ENCODE measurements around the gene C6orf136. TPM values are rescaled to one million over a fixed set of nuclear protein-coding genes. Genes with fewer than 3 reads are reported as not detected.

The C6orf136 gene
- total RNA-seq, 1 experiment from 2014 or later: 34.8 TPM

- Histone ChIP-seq H3K4me2 (ENCODE audit: low read length) (peak overlapping the region; percentile 98), H3K79me2 (ENCODE audit: insufficient read depth, low read length) (peaks cover 35% of the 10 kb centered on the region), H4K20me1 (ENCODE audit: insufficient read depth) (no peaks in the 10 kb centered on the region), H3K9me2 (ENCODE audit: insufficient read depth) (no peaks in the 10 kb centered on the region), H3K27ac (ENCODE audit: low read depth, low read length) (peak overlapping the region; percentile 98), H3K9me3 (ENCODE audit: control insufficient read depth in 1 of 2, insufficient read depth in 1 of 2, low read depth in 1 of 2, low read length in 2 of 2) (no peaks in the 10 kb centered on the region), H3K4me3 (replicated peaks in 1 of 2; ENCODE audit: low read depth in 1 of 2, low read length in 2 of 2) (peak overlapping the region; percentile 87 to 98), H3K9ac (ENCODE audit: low read length) (peak overlapping the region; percentile 95), H3K4me1 (ENCODE audit: control insufficient read depth in 1 of 2, insufficient read depth in 2 of 2, low read length in 2 of 2) (peaks cover 54 to 78% of the 10 kb centered on the region in 2 experiments), H2AFZ (ENCODE audit: low read depth, low read length, poor library complexity, severe bottlenecking) (no peak overlapping the region), H3K27me3 (ENCODE audit: insufficient read depth, low read length) (no peaks in the 10 kb centered on the region), H3K36me3 (ENCODE audit: control insufficient read depth in 1 of 2, insufficient read depth in 2 of 2, low read length in 2 of 2) (no peaks in the 10 kb centered on the region)
- DNase-seq (ENCODE audit: low read depth, low spot score) (no peak), ATAC-seq (peak; percentile 13)
- POLR2A ChIA-PET: interaction anchor here (0.8 to 2.4 kb wide), 7 partner anchors 8 to 73 kb away, joined by 4 to 12 read pairs (median 5); partner anchors contain the start of gene MDC1
- TF ChIP-seq TCF7L2 (IDR thresholded peaks at IDR 0.05; ENCODE audit: borderline replicate concordance, extremely low read depth, insufficient read depth, insufficient read length) (no peak), FOSL1 (IDR thresholded peaks at IDR 0.05; ENCODE audit: low read depth) (no peak), CTCF (IDR thresholded peaks at IDR 0.05 in 2 of 3, conservative IDR thresholded peaks at IDR 0.05 in 1 of 3; ENCODE audit: borderline replicate concordance in 1 of 3, insufficient read depth in 1 of 3, low read depth in 2 of 3, low read length in 2 of 3) (peak in 1 of 3 experiments; percentile 14; a peak in 1 of 6 replicates)
- CTCF ChIA-PET: interaction anchor here (1.6 kb wide), 2 partner anchors 9 to 34 kb away, joined by 6 to 10 read pairs; no protein-coding TSS in a partner anchor
- intact Hi-C loops (cut with micrococcal nuclease): loop anchor here (2.0 kb wide), 1 partner anchor 33 kb away; the partner anchor contains the start of gene TUBB
- TSS peak; percentile 67 for BruUV-seq (replicated peaks)
- RAD21 ChIA-PET (ENCODE audit: low non-redundant PET in 1 of 2, low total read pairs in 2 of 2, uncharacterized antibody in 2 of 2, unreplicated experiment in 2 of 2): interaction anchor here in 1 of 2 experiments (1.0 kb wide), 1 partner anchor 43 kb away, joined by 5 read pairs; no protein-coding TSS in a partner anchor
Measured at GRCh38 chr6:30687659-30688431, 40.9 kb downstream of the C6orf136 start.

DNA sequence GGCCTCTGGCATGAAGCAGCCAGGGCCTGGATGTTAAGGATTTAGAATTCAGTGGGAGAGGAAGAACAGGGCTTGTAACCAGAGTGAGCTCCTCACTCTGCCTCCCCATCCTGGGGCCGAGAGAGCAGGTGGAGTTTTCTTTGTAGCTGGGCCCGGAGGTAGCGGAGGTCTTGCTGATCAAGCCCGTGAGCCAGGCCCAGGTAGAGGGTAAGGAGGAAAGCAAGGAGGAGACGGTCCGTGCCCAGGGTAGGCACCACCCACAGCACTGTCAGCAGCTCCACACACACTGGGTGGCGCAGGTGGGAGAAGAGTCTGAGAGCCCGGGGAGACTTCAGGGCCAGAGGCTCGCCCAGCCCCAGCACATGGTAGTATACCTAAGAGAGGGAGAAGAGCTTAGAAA is 41.6 kb downstream of the C6orf136 start:
- Histone ChIP-seq H3K4me2 (ENCODE audit: low read length) (peak overlapping the region; percentile 98), H3K4me3 (replicated peaks in 1 of 2; ENCODE audit: low read depth in 1 of 2, low read length in 2 of 2) (peak overlapping the region in 1 of 2 experiments; percentile 87; a peak in 3 of 4 replicates), H3K27me3 (ENCODE audit: insufficient read depth, low read length) (no peaks in the 10 kb centered on the region), H3K9ac (ENCODE audit: low read length) (peak overlapping the region; percentile 95), H2AFZ (ENCODE audit: low read depth, low read length, poor library complexity, severe bottlenecking) (no peak overlapping the region), H4K20me1 (ENCODE audit: insufficient read depth) (no peaks in the 10 kb centered on the region), H3K27ac (ENCODE audit: low read depth, low read length) (peak overlapping the region; percentile 98), H3K9me2 (ENCODE audit: insufficient read depth) (no peaks in the 10 kb centered on the region), H3K9me3 (ENCODE audit: control insufficient read depth in 1 of 2, insufficient read depth in 1 of 2, low read depth in 1 of 2, low read length in 2 of 2) (no peaks in the 10 kb centered on the region), H3K36me3 (ENCODE audit: control insufficient read depth in 1 of 2, insufficient read depth in 2 of 2, low read length in 2 of 2) (no peaks in the 10 kb centered on the region), H3K4me1 (ENCODE audit: control insufficient read depth in 1 of 2, insufficient read depth in 2 of 2, low read length in 2 of 2) (peaks cover 48 to 71% of the 10 kb centered on the region in 2 experiments), H3K79me2 (ENCODE audit: insufficient read depth, low read length) (peaks cover 28% of the 10 kb centered on the region)
- TF ChIP-seq, protein P1, sequence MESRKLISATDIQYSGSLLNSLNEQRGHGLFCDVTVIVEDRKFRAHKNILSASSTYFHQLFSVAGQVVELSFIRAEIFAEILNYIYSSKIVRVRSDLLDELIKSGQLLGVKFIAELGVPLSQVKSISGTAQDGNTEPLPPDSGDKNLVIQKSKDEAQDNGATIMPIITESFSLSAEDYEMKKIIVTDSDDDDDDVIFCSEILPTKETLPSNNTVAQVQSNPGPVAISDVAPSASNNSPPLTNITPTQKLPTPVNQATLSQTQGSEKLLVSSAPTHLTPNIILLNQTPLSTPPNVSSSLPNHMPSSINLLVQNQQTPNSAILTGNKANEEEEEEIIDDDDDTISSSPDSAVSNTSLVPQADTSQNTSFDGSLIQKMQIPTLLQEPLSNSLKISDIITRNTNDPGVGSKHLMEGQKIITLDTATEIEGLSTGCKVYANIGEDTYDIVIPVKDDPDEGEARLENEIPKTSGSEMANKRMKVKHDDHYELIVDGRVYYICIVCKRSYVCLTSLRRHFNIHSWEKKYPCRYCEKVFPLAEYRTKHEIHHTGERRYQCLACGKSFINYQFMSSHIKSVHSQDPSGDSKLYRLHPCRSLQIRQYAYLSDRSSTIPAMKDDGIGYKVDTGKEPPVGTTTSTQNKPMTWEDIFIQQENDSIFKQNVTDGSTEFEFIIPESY (IDR thresholded peaks at IDR 0.05; ENCODE audit: extremely low read depth, insufficient replicate concordance, low read length): no peak
- ChIA-PET POLR2A (interaction anchor here (0.8 to 2.4 kb wide), 4 partner anchors 23 to 74 kb away, joined by 4 to 12 read pairs (median 4); partner anchors contain the start of gene MDC1), RAD21 (ENCODE audit: low non-redundant PET in 1 of 2, low total read pairs in 2 of 2, uncharacterized antibody in 2 of 2, unreplicated experiment in 2 of 2) (no interaction called here), CTCF (no interaction called here)
- DNase-seq (ENCODE audit: low read depth, low spot score): no peak
- no TSS peak for BruUV-seq (replicated peaks)
- no peak for ATAC-seq
- intact Hi-C loops (cut with micrococcal nuclease): no loop called here
